OCI-LY3 (cell line): ENCODE results near the gene MATN1.

Source experiments
- CTCF ChIP-seq: fragments of 200-600, 300-600 bp; sonication (generic); IDR thresholded peaks from 2 replicates; pipeline ENCODE4 v1.5.1; 2014; ENCODE audit warnings: antibody characterized with exemption, low read length, low read depth
- EZH2phosphoT487 ChIP-seq: fragments of 200-600 bp; shearing (Covaris generic); IDR thresholded peaks from 2 replicates; pipeline ENCODE4 v1.6.1; 2018; ENCODE audit warnings: antibody characterized with exemption, mixed run types, low read depth

- no peak for TF ChIP-seq CTCF
- no peak for TF ChIP-seq EZH2phosphoT487
These were observed 26.6 kb upstream of the MATN1 start for GRCh38 chr1:30749691-30750583.
